Mesenchymal stem cell (in vitro differentiated cells and primary cell): Measurements from ENCODE around the gene CLSTN1.

Source experiments
- DNase-seq: peaks from one replicate; pipeline ENCODE4 v3.0.0-alpha.2; 2013
- H2AFZ ChIP-seq: one replicate; pipeline ENCODE4 v1.6.1; 2013; ENCODE audit warnings: low read depth, mild to moderate bottlenecking, control low read depth, inconsistent platforms, low read length, moderate library complexity
- H2AK5ac ChIP-seq: 2 replicates; pipeline ENCODE4 v1.6.1; 2013; ENCODE audit warnings: low read length, moderate library complexity, mild to moderate bottlenecking, inconsistent platforms; ENCODE audit not compliant: severe bottlenecking
- H2BK120ac ChIP-seq: one replicate; pipeline ENCODE4 v1.6.1; 2013; ENCODE audit warnings: low read depth, mild to moderate bottlenecking, inconsistent platforms, low read length, moderate library complexity
- H2BK12ac ChIP-seq, 2 experiments: one replicate each; pipeline ENCODE4 v1.6.1; 2013; ENCODE audit warnings: inconsistent platforms in 2 of 2, low read length in 2 of 2, mild to moderate bottlenecking in 2 of 2, moderate library complexity in 2 of 2, control low read depth in 1 of 2
- H2BK15ac ChIP-seq: one replicate; pipeline ENCODE4 v1.6.1; 2013; ENCODE audit warnings: mild to moderate bottlenecking, low read depth, inconsistent platforms; ENCODE audit not compliant: poor library complexity, severe bottlenecking
- H2BK5ac ChIP-seq: 2 replicates; pipeline ENCODE4 v1.6.1; 2013; ENCODE audit warnings: low read depth, mild to moderate bottlenecking, low read length, control low read depth, inconsistent platforms; ENCODE audit not compliant: poor library complexity, severe bottlenecking
- H3K14ac ChIP-seq, 2 experiments: one replicate each; pipeline ENCODE4 v1.6.1; 2013; ENCODE audit warnings: inconsistent platforms in 2 of 2, low read length in 2 of 2, control low read depth in 1 of 2, mild to moderate bottlenecking in 1 of 2, moderate library complexity in 1 of 2
- H3K18ac ChIP-seq, 2 experiments: one replicate each; pipeline ENCODE4 v1.6.1; 2013; ENCODE audit warnings: inconsistent platforms in 2 of 2, low read length in 2 of 2, control low read depth in 1 of 2, low read depth in 1 of 2, mild to moderate bottlenecking in 1 of 2
- H3K23ac ChIP-seq, 2 experiments: one replicate each; pipeline ENCODE4 v1.6.1; 2013; ENCODE audit warnings: inconsistent platforms in 2 of 2, low read length in 2 of 2, mild to moderate bottlenecking in 2 of 2, moderate library complexity in 2 of 2, control low read depth in 1 of 2
- H3K27ac ChIP-seq: 2 replicates; pipeline ENCODE4 v1.5.1; 2013; ENCODE audit warnings: mild to moderate bottlenecking, moderate library complexity, low read length, control low read depth, inconsistent platforms; ENCODE audit not compliant: poor library complexity, severe bottlenecking
- H3K27me3 ChIP-seq, 2 experiments: 2 replicates each; pipeline versions ENCODE4 v1.6.1 to v1.7.0; 2013; ENCODE audit warnings: low read length in 2 of 2, mild to moderate bottlenecking in 2 of 2, moderate library complexity in 2 of 2, control low read depth in 1 of 2, inconsistent platforms in 1 of 2; ENCODE audit not compliant: control insufficient read depth in 1 of 2, insufficient read depth in 1 of 2
- H3K36me3 ChIP-seq, 2 experiments: 2 replicates each; pipeline versions ENCODE4 v1.6.1 to v1.7.0; 2013; ENCODE audit warnings: low read length in 2 of 2, control low read depth in 1 of 2, inconsistent platforms in 1 of 2, low read depth in 1 of 2, mild to moderate bottlenecking in 1 of 2; ENCODE audit not compliant: insufficient read depth in 2 of 2, control insufficient read depth in 1 of 2
- H3K4ac ChIP-seq, 2 experiments: one replicate each; pipeline ENCODE4 v1.6.1; 2013; ENCODE audit warnings: inconsistent platforms in 2 of 2, low read length in 2 of 2, mild to moderate bottlenecking in 2 of 2, moderate library complexity in 2 of 2, control low read depth in 1 of 2, low read depth in 1 of 2
- H3K4me1 ChIP-seq: 2 replicates; pipeline ENCODE4 v1.6.1; 2013; ENCODE audit warnings: low read depth, low read length, control low read depth; ENCODE audit not compliant: control insufficient read depth, insufficient read depth
- H3K4me2 ChIP-seq: 2 replicates; pipeline ENCODE4 v1.6.1; 2013; ENCODE audit warnings: low read length, mild to moderate bottlenecking, inconsistent platforms; ENCODE audit not compliant: poor library complexity, severe bottlenecking
- H3K4me3 ChIP-seq, 2 experiments: 2 replicates each; pipeline versions ENCODE4 v1.5.1 to v1.7.0; 2013; ENCODE audit warnings: low read length in 2 of 2, mild to moderate bottlenecking in 2 of 2, control low read depth in 1 of 2, low read depth in 1 of 2; ENCODE audit not compliant: insufficient read depth in 1 of 2
- H3K79me1 ChIP-seq: replicated peaks from 2 replicates; pipeline ENCODE4 v1.6.1; 2013; ENCODE audit warnings: mild to moderate bottlenecking, control low read depth, low read length, inconsistent platforms; ENCODE audit not compliant: poor library complexity, severe bottlenecking
- H3K9ac ChIP-seq: 2 replicates; pipeline ENCODE4 v1.7.0; 2013; ENCODE audit warnings: mild to moderate bottlenecking, low read length, moderate library complexity
- H3K9me3 ChIP-seq: 2 replicates; pipeline ENCODE4 v1.7.0; 2013; ENCODE audit warnings: mild to moderate bottlenecking, low read length; ENCODE audit not compliant: control insufficient read depth
- H4K8ac ChIP-seq: one replicate; pipeline ENCODE4 v1.6.1; 2013; ENCODE audit warnings: inconsistent platforms, mild to moderate bottlenecking, low read length, moderate library complexity
- H4K91ac ChIP-seq: one replicate; pipeline ENCODE4 v1.6.1; 2013; ENCODE audit warnings: mild to moderate bottlenecking, low read length, inconsistent platforms
- WGBS: methylation state at CpG from one replicate; pipeline ENCODE4 v1.1.7; 2013; ENCODE audit warnings: mixed read lengths; 5-methylcytosine and 5-hydroxymethylcytosine counted together

The CLSTN1 gene

GRCh38 chr1:9835758-9836631 is 12.2 kb upstream of the CLSTN1 start:
- H3K18ac ChIP-seq = peak overlapping the region; percentile 10 to 77
- no peak overlapping the region for H3K4me2 ChIP-seq
- no peak overlapping the region for H2BK15ac ChIP-seq
- H3K27me3 ChIP-seq = peaks cover 0 to 4% of the 10 kb centered on the region in 2 experiments
- 44% methylated on average over 15 of the region's 15 CpGs for WGBS
- no peak overlapping the region for H2AK5ac ChIP-seq
- no peak overlapping the region for H3K23ac ChIP-seq
- H3K4ac ChIP-seq = no peak overlapping the region
- H3K4me3 ChIP-seq = no peak overlapping the region
- H3K27ac ChIP-seq = no peak overlapping the region
- H3K4me1 ChIP-seq = peaks cover 18% of the 10 kb centered on the region
- peak overlapping the region; percentile 65 for H2AFZ ChIP-seq
- H3K36me3 ChIP-seq = no peaks in the 10 kb centered on the region
- H3K79me1 ChIP-seq = peaks cover 3% of the 10 kb centered on the region
- H3K9me3 ChIP-seq = no peaks in the 10 kb centered on the region
- DNase-seq = peak; percentile 44
- no peak overlapping the region for H2BK5ac ChIP-seq
- peak overlapping the region; percentile 29 for H4K91ac ChIP-seq
- H3K9ac ChIP-seq = peak overlapping the region; percentile 41
- H2BK120ac ChIP-seq = no peak overlapping the region
- H3K14ac ChIP-seq = peak overlapping the region in 1 of 2 experiments; percentile 19
- H2BK12ac ChIP-seq = peak overlapping the region in 1 of 2 experiments; percentile 59
- peak overlapping the region; percentile 92 for H4K8ac ChIP-seq

- Histone ChIP-seq H3K9me3 (no peaks in the 10 kb centered on the region), H3K18ac (peak overlapping the region; percentile 6 to 10), H2BK5ac (no peak overlapping the region), H3K4me2 (no peak overlapping the region), H2BK15ac (no peak overlapping the region), H3K14ac (no peak overlapping the region), H3K4ac (no peak overlapping the region), H2AFZ (peak overlapping the region; percentile 65), H3K9ac (peak overlapping the region; percentile 41), H3K4me1 (peaks cover 19% of the 10 kb centered on the region), H3K27me3 (peaks cover 0 to 4% of the 10 kb centered on the region in 2 experiments), H3K27ac (no peak overlapping the region), H4K91ac (peak overlapping the region; percentile 29), H3K36me3 (no peaks in the 10 kb centered on the region), H2BK120ac (no peak overlapping the region), H2AK5ac (peak overlapping the region; percentile 64), H3K79me1 (peaks cover 3% of the 10 kb centered on the region), H3K23ac (no peak overlapping the region), H3K4me3 (no peak overlapping the region), H4K8ac (peak overlapping the region; percentile 92), H2BK12ac (no peak overlapping the region)
- DNase-seq = no peak
- 50% methylated on average over 9 of the region's 9 CpGs for WGBS
Measured at GRCh38 chr1:9835404-9835757, 11.6 kb upstream of the CLSTN1 start.

- Histone ChIP-seq H3K4me1 (peaks cover 19% of the 10 kb centered on the region), H3K4ac (no peak overlapping the region), H3K18ac (no peak overlapping the region), H2AK5ac (no peak overlapping the region), H4K91ac (no peak overlapping the region), H2AFZ (no peak overlapping the region), H3K27ac (no peak overlapping the region), H3K23ac (no peak overlapping the region), H3K27me3 (peaks cover 0 to under 1% of the 10 kb centered on the region in 2 experiments), H3K4me2 (no peak overlapping the region), H3K79me1 (peaks cover 3% of the 10 kb centered on the region), H2BK15ac (no peak overlapping the region), H3K9ac (no peak overlapping the region), H4K8ac (no peak overlapping the region), H2BK120ac (no peak overlapping the region), H2BK12ac (no peak overlapping the region), H3K4me3 (no peak overlapping the region), H3K9me3 (no peaks in the 10 kb centered on the region), H3K14ac (no peak overlapping the region), H3K36me3 (no peaks in the 10 kb centered on the region), H2BK5ac (no peak overlapping the region)
- no peak for DNase-seq
- 67% methylated on average over 3 of the region's 3 CpGs for WGBS
Measured at GRCh38 chr1:9833632-9834031, 9.9 kb upstream of the CLSTN1 start.

DNA sequence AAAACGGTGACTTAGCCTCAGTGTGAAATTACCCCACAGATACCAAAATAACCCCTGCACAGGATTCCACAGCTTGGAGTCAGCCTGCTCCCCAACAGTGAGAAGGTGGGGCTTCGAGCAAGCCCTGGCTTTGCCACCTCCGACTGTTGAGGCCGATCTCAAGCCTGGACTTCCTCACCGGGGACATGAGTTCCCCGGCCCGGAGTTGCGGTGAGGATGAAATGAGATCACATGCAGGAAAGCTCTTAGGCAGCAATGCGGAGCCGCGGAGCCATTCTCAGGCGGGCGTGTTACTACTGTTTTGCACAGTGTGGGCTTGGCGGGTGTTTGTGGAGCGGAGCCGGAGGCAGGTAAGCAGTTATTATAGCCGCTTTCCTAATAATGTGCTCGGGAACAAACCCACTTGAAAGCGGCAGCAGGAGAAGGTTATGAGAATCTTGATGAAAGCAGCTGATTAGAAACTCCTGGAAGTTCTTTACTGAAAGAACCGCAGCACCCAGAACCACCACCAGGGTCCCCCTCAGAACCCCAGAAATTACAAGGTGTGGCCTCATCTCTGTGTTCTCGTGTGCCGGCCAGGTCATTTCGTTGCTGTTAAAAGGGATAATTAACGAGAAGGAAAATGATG is 3.9 kb upstream of the CLSTN1 start:
- 90% methylated on average over 22 of the region's 24 CpGs for WGBS
- H2BK5ac ChIP-seq = no peak overlapping the region

More for the DNA sequence above, 3.9 kb upstream of the CLSTN1 start:
- no peaks in the 10 kb centered on the region for H3K36me3 ChIP-seq
- H3K4me2 ChIP-seq = no peak overlapping the region
- no peak overlapping the region for H3K4me3 ChIP-seq
- no peak overlapping the region for H3K9ac ChIP-seq
- no peak overlapping the region for H2BK120ac ChIP-seq
- H2BK12ac ChIP-seq = no peak overlapping the region
- H4K8ac ChIP-seq = no peak overlapping the region
- no peak overlapping the region for H2AFZ ChIP-seq
- no peak overlapping the region for H3K4ac ChIP-seq
- DNase-seq = no peak
- no peaks in the 10 kb centered on the region for H3K27me3 ChIP-seq
- no peak overlapping the region for H3K18ac ChIP-seq
- H3K4me1 ChIP-seq = peaks cover 23% of the 10 kb centered on the region
- no peak overlapping the region for H2AK5ac ChIP-seq
- H4K91ac ChIP-seq = no peak overlapping the region
- H3K79me1 ChIP-seq = no peaks in the 10 kb centered on the region
- no peak overlapping the region for H3K23ac ChIP-seq
- no peak overlapping the region for H3K14ac ChIP-seq
- H3K9me3 ChIP-seq = no peaks in the 10 kb centered on the region
- peak overlapping the region; percentile 36 for H3K27ac ChIP-seq
- no peak overlapping the region for H2BK15ac ChIP-seq
